HepG2 (cell line): ENCODE data around the gene OR2A2. TPM values are rescaled to one million over a fixed set of nuclear protein-coding genes. Genes with fewer than 3 reads are reported as not detected.

Experiments
- ATAC-seq: fragments of 200-7000 bp; cut with Tn5 transposase; 3 replicates; pipeline ENCODE4 v1.9.1; 2020; ENCODE audit warnings: mild to moderate bottlenecking, moderate library complexity
- BruUV-seq: library from RNA; stranded (reverse); fragments of 400-500 nt; replicated peaks from 2 replicates; lab custom pipeline; 2021; lab: Mats Ljungman, UMichigan
- CTCF ChIA-PET: fragments of 300-600 bp; formaldehyde crosslinking; extraction: SDS; loops from one replicate; lab custom pipeline; 2021; ENCODE audit warnings: low total read pairs, inconsistent platforms, low intra/inter-chr PET ratio; lab: Yijun Ruan, JAX
- POLR2A ChIA-PET: fragments of 350-600 bp; sonication (Branson Sonifier 250); formaldehyde crosslinking; loops from one replicate; lab custom pipeline; 2020; ENCODE audit warnings: antibody characterized with exemption, inconsistent platforms; lab: Yijun Ruan, JAX
- DNase-seq: peaks from one replicate; pipeline ENCODE4 v3.0.0-alpha.2; 2015; ENCODE audit warnings: low spot score
- FAIRE-seq: peaks from 3 replicates; lab custom pipeline; 2011; peaks lifted over from hg19 to GRCh38; lab: Jason Lieb, UNC
- H2AFZ ChIP-seq: one replicate; pipeline ENCODE4 v1.6.1; 2011; ENCODE audit warnings: low read length, inconsistent platforms
- H3K27ac ChIP-seq: fragments of 300-600 bp; 3 replicates; pipeline ENCODE4 v1.8.0; 2011; ENCODE audit warnings: mixed run types, mild to moderate bottlenecking, mixed read lengths, low read length, inconsistent platforms; ENCODE audit not compliant: insufficient read depth; ENCODE audit errors: extremely low read length
- H3K27me3 ChIP-seq, 2 experiments: fragments of 200-600 bp in 1 of 2; 2 replicates in 1 of 2; 3 replicates in 1 of 2; pipeline versions ENCODE4 v1.6.0 to v1.8.0; 2011; ENCODE audit warnings: low read length in 2 of 2, mild to moderate bottlenecking in 2 of 2, moderate library complexity in 2 of 2, inconsistent platforms in 1 of 2; ENCODE audit not compliant: insufficient read depth in 2 of 2, control insufficient read depth in 1 of 2
- H3K36me3 ChIP-seq, 2 experiments: fragments of 200-600 bp in 1 of 2; replicated peaks in 1 of 2; 2 replicates in 1 of 2; 3 replicates in 1 of 2; pipeline versions ENCODE4 v1.5.1 to v1.8.0; 2011; ENCODE audit warnings: low read length in 2 of 2, inconsistent platforms in 1 of 2; ENCODE audit not compliant: insufficient read depth in 2 of 2, control insufficient read depth in 1 of 2
- H3K4me1 ChIP-seq: 2 replicates; pipeline ENCODE4 v1.5.1; 2012; ENCODE audit warnings: low read length, inconsistent platforms; ENCODE audit not compliant: insufficient read depth
- H3K4me2 ChIP-seq: 2 replicates; pipeline ENCODE4 v1.6.0; 2011; ENCODE audit warnings: low read depth, low read length, inconsistent platforms
- H3K4me3 ChIP-seq, 3 experiments: fragments of 200-600 bp in 1 of 3; sonication (generic), shearing (Covaris generic) in 1 of 3; replicated peaks in 1 of 3; 2 replicates each; pipeline ENCODE4 v1.5.1; 2011 to 2016; ENCODE audit warnings: low read length in 3 of 3, inconsistent platforms in 2 of 3, low read depth in 2 of 3, mild to moderate bottlenecking in 2 of 3, control low read depth in 1 of 3, mixed read lengths in 1 of 3; ENCODE audit not compliant: insufficient read depth in 1 of 3
- H3K79me2 ChIP-seq: one replicate; pipeline ENCODE4 v1.6.1; 2011; ENCODE audit warnings: low read length, inconsistent platforms; ENCODE audit not compliant: insufficient read depth
- H3K9ac ChIP-seq: 2 replicates; pipeline ENCODE4 v1.6.0; 2011; ENCODE audit warnings: mild to moderate bottlenecking, low read depth, low read length, inconsistent platforms; ENCODE audit not compliant: insufficient read depth
- H3K9me3 ChIP-seq: 2 replicates; pipeline ENCODE4 v1.5.1; 2012; ENCODE audit warnings: mild to moderate bottlenecking, low read length
- H4K20me1 ChIP-seq: 2 replicates; pipeline ENCODE4 v1.6.0; 2011; ENCODE audit warnings: inconsistent platforms, mild to moderate bottlenecking, low read length, moderate library complexity; ENCODE audit not compliant: insufficient read depth
- BCL6 ChIP-seq: IDR thresholded peaks from 2 replicates; pipeline ENCODE4 v1.6.1; 2016; ENCODE audit warnings: missing genetic modification reagents, missing compliant biosample characterization
- MBNL3 ChIP-seq: fragments of 250-450 bp; sonication (Bioruptor Pico); conservative IDR thresholded peaks from 2 replicates; pipeline ENCODE4 v1.8.0; 2022; ENCODE audit warnings: mild to moderate bottlenecking, inconsistent platforms
- SAP130 ChIP-seq: IDR thresholded peaks from 2 replicates; pipeline ENCODE4 v1.6.1; 2016; ENCODE audit warnings: low read depth
- ZNF382 ChIP-seq: sonication (generic); formaldehyde crosslinking; IDR thresholded peaks from 2 replicates; pipeline ENCODE4 v1.5.0; 2020; ENCODE audit warnings: missing genetic modification reagents, mild to moderate bottlenecking, borderline replicate concordance
- ZNF652 ChIP-seq: IDR thresholded peaks from 2 replicates; pipeline ENCODE4 v1.6.1; 2016; ENCODE audit warnings: low read depth, borderline replicate concordance
- ZSCAN25 ChIP-seq: sonication (generic); formaldehyde crosslinking; IDR thresholded peaks from 2 replicates; pipeline ENCODE4 v1.8.0; 2022; ENCODE audit warnings: mild to moderate bottlenecking, missing genetic modification reagents
- WGBS: methylation state at CpG from one replicate; pipeline ENCODE4 v1.1.6; 2017; ENCODE audit warnings: low lambda C conversion rate; 5-methylcytosine and 5-hydroxymethylcytosine counted together
- in situ Hi-C: cut with HindIII; loops from 2 replicates; pipeline ENCODE4 v1.10.0; 2017; ENCODE audit warnings: low pct_unique_long_range_greater_than_20kb; ENCODE audit not compliant: extremely low pct_ligation_motif_present
- intact Hi-C: fragments of 100-400 bp; cut with micrococcal nuclease; formaldehyde crosslinking; loops from one replicate; pipeline ENCODE4 v1.10.0; 2022; ENCODE audit not compliant: unreplicated experiment
- polyA plus RNA-seq, 8 experiments: library from polyadenylated mRNA; depleted of rRNA in 3 of 8; stranded (reverse) in 7 of 8; unstranded in 1 of 8; fragments of >200 nt; fragmentation: Illumina TruSeq in 4 of 8; extraction: Trizol in 4 of 8; gene quantifications; 2 replicates each; pipeline versions ENCODE4 v1.2.1 to v1.2.3, GENCODE V29; 2011 to 2016; ENCODE audit warnings: low read depth in 4 of 8, missing spikeins in 1 of 8, mixed read lengths in 1 of 8; ENCODE audit not compliant: insufficient read depth in 1 of 8
- total RNA-seq, 5 experiments: library from RNA; depleted of rRNA; stranded (reverse); fragments of >200 nt; fragmentation: Illumina TruSeq; extraction: Trizol; gene quantifications; 2 replicates each; pipeline ENCODE4 v1.2.3, GENCODE V29; 2016; ENCODE audit warnings: low read depth in 1 of 5
- TF ChIP-seq, protein P1 (sequence below): sonication (generic); formaldehyde crosslinking; IDR thresholded peaks from 2 replicates; pipeline ENCODE4 v1.9.0; 2021; ENCODE audit warnings: missing genetic modification reagents, borderline replicate concordance

OR2A2 gene
- total and polyA plus RNA-seq, 2 of the 13 experiments (the other 11 are each of a cell fraction or from before 2014, with no cell fraction given) = not detected

GRCh38 chr7:144110272-144110671, 889 bp downstream of the OR2A2 start:
- no peak for DNase-seq
- no peaks in the 10 kb centered on the region for H3K36me3 ChIP-seq
- H3K27ac ChIP-seq = no peak overlapping the region
- no peaks in the 10 kb centered on the region for H3K79me2 ChIP-seq
- 0% methylated on average over 5 of the region's 5 CpGs for WGBS
- H3K9ac ChIP-seq = no peak overlapping the region
- TF ChIP-seq SAP130 (CRISPR knock-in tag) = no peak
- no peak for TF ChIP-seq ZSCAN25 (CRISPR knock-in tag)
- TF ChIP-seq, protein P1, sequence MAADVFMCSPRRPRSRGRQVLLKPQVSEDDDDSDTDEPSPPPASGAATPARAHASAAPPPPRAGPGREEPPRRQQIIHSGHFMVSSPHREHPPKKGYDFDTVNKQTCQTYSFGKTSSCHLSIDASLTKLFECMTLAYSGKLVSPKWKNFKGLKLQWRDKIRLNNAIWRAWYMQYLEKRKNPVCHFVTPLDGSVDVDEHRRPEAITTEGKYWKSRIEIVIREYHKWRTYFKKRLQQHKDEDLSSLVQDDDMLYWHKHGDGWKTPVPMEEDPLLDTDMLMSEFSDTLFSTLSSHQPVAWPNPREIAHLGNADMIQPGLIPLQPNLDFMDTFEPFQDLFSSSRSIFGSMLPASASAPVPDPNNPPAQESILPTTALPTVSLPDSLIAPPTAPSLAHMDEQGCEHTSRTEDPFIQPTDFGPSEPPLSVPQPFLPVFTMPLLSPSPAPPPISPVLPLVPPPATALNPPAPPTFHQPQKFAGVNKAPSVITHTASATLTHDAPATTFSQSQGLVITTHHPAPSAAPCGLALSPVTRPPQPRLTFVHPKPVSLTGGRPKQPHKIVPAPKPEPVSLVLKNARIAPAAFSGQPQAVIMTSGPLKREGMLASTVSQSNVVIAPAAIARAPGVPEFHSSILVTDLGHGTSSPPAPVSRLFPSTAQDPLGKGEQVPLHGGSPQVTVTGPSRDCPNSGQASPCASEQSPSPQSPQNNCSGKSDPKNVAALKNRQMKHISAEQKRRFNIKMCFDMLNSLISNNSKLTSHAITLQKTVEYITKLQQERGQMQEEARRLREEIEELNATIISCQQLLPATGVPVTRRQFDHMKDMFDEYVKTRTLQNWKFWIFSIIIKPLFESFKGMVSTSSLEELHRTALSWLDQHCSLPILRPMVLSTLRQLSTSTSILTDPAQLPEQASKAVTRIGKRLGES (CRISPR knock-in tag) = no peak
- TF ChIP-seq ZNF382 (CRISPR knock-in tag) = no peak
- no peak for TF ChIP-seq ZNF652
- no peak for TF ChIP-seq BCL6 (CRISPR knock-in tag)
- no peak for TF ChIP-seq MBNL3 (CRISPR knock-in tag)
- TF ChIP-seq, all 625 proteins: peak for 0
- in situ Hi-C loops (no loop called here), intact Hi-C loops (no loop called here)
- Histone ChIP-seq H3K4me1 (no peaks in the 10 kb centered on the region), H3K27me3 (no peaks in the 10 kb centered on the region), H2AFZ (no peak overlapping the region), H3K9me3 (no peaks in the 10 kb centered on the region), H3K4me2 (no peak overlapping the region), H3K4me3 (no peak overlapping the region), H4K20me1 (no peaks in the 10 kb centered on the region)
- BruUV-seq = no TSS peak
- POLR2A ChIA-PET = no interaction called here
- CTCF ChIA-PET = no interaction called here
- FAIRE-seq (no peak), ATAC-seq (no peak)
